Nucleus accumbens (tissue), 56 donors: ENCODE measurements around the gene SPRYD7.

Experiments used
- DNase-seq, 56 donors: peaks; one replicate each; lab custom pipeline; 2025; lab: John Stamatoyannopoulos, UW

The SPRYD7 gene

GRCh38 chr13:49867834-49868233 is 68.3 kb downstream of the SPRYD7 start:
- DNase-seq: no peak

- DNase-seq: no peak
Observed at GRCh38 chr13:49865218-49865617, 70.9 kb downstream of the SPRYD7 start.

GRCh38 chr13:49864509-49864908 is 71.6 kb downstream of the SPRYD7 start:
- no peak for DNase-seq
